GM23248 (cell line): Measurements from ENCODE around the gene MCM9.

Experiments used
- EZH2 ChIP-seq: fragments of 200-600 bp; sonication (generic); IDR thresholded peaks from 2 replicates; pipeline ENCODE4 v1.6.1; 2018; ENCODE audit warnings: antibody characterized with exemption, mild to moderate bottlenecking; ENCODE audit not compliant: insufficient read depth, poor library complexity, severe bottlenecking
- EZH2phosphoT487 ChIP-seq: fragments of 200-600 bp; sonication (generic); IDR thresholded peaks from 2 replicates; pipeline ENCODE4 v1.6.1; 2018; ENCODE audit warnings: antibody characterized with exemption, moderate library complexity, mild to moderate bottlenecking, low read depth; ENCODE audit not compliant: insufficient read depth

GRCh38 chr6:118984342-118984741, 49.4 kb upstream of the MCM9 start:
- no peak for TF ChIP-seq EZH2
- TF ChIP-seq EZH2phosphoT487, result no peak
